ENCODE results near the gene ARRDC5. TPM values are rescaled to one million over a fixed set of nuclear protein-coding genes. Genes with fewer than 3 reads are reported as not detected.

ARRDC5 gene
- total and polyA plus RNA-seq, 2 of the 13 experiments (the other 11 are each of a cell fraction or from before 2014, with no cell fraction given) = not detected

DNA sequence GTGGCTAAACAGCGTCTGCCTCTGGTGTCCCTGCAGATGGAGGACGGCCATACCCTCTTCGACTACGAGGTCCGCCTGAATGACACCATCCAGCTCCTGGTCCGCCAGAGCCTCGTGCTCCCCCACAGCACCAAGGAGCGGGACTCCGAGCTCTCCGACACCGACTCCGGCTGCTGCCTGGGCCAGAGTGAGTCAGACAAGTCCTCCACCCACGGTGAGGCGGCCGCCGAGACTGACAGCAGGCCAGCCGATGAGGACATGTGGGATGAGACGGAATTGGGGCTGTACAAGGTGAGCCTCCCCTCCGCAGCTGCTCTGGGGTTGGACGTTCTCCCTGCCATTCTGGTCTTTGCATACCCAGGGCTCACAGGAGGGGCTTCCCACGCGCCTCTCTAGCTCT, 26.5 kb upstream of the ARRDC5 start:
- TF ChIP-seq RAD21 (CRISPR knock-in tag; IDR thresholded peaks at IDR 0.05) (no peak), AHR (CRISPR knock-in tag; IDR thresholded peaks at IDR 0.05) (no peak), ZNF550 (CRISPR knock-in tag; IDR thresholded peaks at IDR 0.05; ENCODE audit: borderline replicate concordance) (no peak), AKNA (CRISPR knock-in tag; IDR thresholded peaks at IDR 0.05; ENCODE audit: borderline replicate concordance) (no peak), ZNF737 (CRISPR knock-in tag; IDR thresholded peaks at IDR 0.05; ENCODE audit: borderline replicate concordance) (no peak), FOXC1 (CRISPR knock-in tag; IDR thresholded peaks at IDR 0.05; ENCODE audit: borderline replicate concordance) (no peak), KDM2A (CRISPR knock-in tag; IDR thresholded peaks at IDR 0.05; ENCODE audit: borderline replicate concordance, low read depth) (no peak), KLF16 (CRISPR knock-in tag; IDR thresholded peaks at IDR 0.05) (no peak), IKZF5 (CRISPR knock-in tag; IDR thresholded peaks at IDR 0.05) (no peak)
- FAIRE-seq = no peak
- no peaks in the 10 kb centered on the region for H3K9me3 ChIP-seq (ENCODE audit: low read length)
- no peak overlapping the region for H3K4me2 ChIP-seq (ENCODE audit: low read depth, low read length)
- no peak overlapping the region for H3K4me3 ChIP-seq (replicated peaks in 1 of 3; ENCODE audit: insufficient read depth in 1 of 3, low read depth in 2 of 3, low read length in 3 of 3)
- H3K4me1 ChIP-seq (ENCODE audit: insufficient read depth, low read length) = no peaks in the 10 kb centered on the region
- in situ Hi-C loops (cut with HindIII; ENCODE audit: extremely low pct_ligation_motif_present, low pct_unique_long_range_greater_than_20kb) = no loop called here
- no TSS peak for BruUV-seq (replicated peaks)
- 97% methylated on average over 15 of the region's 22 CpGs for WGBS (ENCODE audit: low lambda C conversion rate)
- ChIA-PET POLR2A (no interaction called here), CTCF (ENCODE audit: low intra/inter-chr PET ratio, low total read pairs) (no interaction called here)
- no peaks in the 10 kb centered on the region; a peak in 1 of 5 replicates for H3K27me3 ChIP-seq (ENCODE audit: control insufficient read depth in 1 of 2, insufficient read depth in 2 of 2, low read length in 2 of 2)
- no peak for DNase-seq (ENCODE audit: low spot score)
- no peaks in the 10 kb centered on the region; the same call in 1 of the 2 replicates for H4K20me1 ChIP-seq (ENCODE audit: insufficient read depth, low read length)
- peaks cover 16 to 47% of the 10 kb centered on the region in 2 experiments for H3K36me3 ChIP-seq (replicated peaks in 1 of 2; ENCODE audit: control insufficient read depth in 1 of 2, insufficient read depth in 2 of 2, low read length in 2 of 2)
- no peak overlapping the region for H3K27ac ChIP-seq (ENCODE audit: extremely low read length, insufficient read depth, low read length)
- no peak overlapping the region for H3K9ac ChIP-seq (ENCODE audit: insufficient read depth, low read depth, low read length)
- peaks cover 11% of the 10 kb centered on the region for H3K79me2 ChIP-seq (ENCODE audit: insufficient read depth, low read length)
- ATAC-seq = no peak
- intact Hi-C loops (cut with micrococcal nuclease; ENCODE audit: unreplicated experiment) = no loop called here
- no peak overlapping the region for H2AFZ ChIP-seq (ENCODE audit: low read length)
